GM11168 (cell line): ENCODE results near the gene ETFA.

Experiments
- in situ Hi-C: fragments of 300-500 bp; cut with MboI; formaldehyde crosslinking; loops from one replicate; pipeline ENCODE4 v1.12.0; 2022; ENCODE audit warnings: low sequenced_read_pairs; ENCODE audit not compliant: unreplicated experiment

The ETFA gene

DNA sequence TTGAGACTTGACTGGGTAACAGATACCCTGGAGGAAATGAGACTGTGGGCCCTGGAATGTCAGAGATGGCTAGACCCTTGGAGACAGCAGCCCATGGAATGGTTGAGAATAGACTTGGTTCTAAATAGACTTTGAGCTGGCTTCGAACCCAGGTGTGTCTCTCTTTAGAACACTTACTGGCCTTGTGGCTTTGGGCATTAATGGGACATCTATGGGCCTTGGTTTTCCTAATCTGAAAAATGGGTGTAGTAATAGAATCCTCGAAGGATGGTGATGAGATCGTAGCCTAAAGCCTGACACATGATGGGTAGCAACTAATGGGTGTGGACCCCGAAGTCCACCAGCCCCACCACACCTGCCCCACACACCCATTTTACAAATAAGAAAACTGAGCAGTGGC is 132.2 kb downstream of the ETFA start:
- in situ Hi-C loops, result no loop called here

DNA sequence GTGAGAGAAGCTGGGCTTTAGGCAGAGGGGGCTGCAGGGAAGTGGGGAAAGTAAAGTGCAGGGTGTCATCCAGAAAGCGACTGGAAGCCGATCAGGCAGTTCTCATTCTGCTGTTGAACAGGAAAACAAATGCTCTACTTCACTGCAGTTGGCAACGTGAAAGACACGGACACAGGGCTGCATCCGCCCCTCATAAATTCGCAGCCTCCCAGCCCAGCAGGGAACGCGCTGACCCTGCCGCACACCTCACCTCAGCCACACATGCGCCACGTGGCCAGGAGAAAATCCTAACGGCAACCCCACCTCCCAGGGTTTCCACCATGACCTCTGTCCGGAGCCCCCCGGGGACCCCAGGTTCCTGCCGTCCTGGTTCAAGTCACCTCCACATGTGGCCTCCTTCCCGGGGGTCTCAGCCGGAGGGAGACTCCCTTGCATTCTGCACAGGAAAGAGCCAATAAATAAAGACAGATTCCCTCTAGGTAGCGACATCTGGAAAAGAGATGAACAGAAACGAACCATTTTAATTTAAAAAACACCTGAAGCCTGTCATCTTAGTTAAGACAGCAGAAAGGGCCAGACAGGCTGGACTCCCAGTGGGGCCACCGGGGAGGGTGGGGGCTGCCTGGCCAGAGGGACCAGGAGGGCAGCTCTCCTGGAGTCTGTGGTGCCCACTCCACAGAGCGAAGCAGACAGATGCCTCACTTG is 132.8 kb downstream of the ETFA start:
- in situ Hi-C loops, result no loop called here

DNA sequence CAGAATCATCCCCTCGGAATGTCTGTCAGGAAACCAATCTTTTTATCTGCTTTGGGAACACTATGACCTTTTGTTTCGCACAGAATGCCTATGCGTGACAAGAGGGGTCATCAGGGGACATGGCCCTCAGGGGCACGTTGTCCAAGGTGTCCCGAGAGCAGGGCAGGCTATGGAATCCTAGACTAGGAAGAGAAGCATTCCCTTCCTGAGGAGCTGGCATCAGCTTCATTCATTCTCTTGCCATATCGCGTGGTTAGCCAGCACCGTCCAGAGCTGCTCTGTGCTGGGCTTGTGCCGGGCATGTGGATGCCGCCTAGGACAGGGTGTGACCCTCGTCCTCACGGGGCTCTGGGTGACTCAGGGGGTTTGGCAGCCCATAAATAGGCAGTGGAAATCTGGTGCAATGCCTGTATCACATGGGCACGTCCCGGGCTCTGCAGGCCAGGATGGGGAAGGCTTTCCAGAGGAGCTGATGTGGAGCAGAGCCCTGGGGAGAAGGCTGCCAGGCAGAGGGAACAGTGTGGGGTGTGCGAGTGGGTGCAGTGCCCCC is 133.7 kb downstream of the ETFA start:
- in situ Hi-C loops, result no loop called here

DNA sequence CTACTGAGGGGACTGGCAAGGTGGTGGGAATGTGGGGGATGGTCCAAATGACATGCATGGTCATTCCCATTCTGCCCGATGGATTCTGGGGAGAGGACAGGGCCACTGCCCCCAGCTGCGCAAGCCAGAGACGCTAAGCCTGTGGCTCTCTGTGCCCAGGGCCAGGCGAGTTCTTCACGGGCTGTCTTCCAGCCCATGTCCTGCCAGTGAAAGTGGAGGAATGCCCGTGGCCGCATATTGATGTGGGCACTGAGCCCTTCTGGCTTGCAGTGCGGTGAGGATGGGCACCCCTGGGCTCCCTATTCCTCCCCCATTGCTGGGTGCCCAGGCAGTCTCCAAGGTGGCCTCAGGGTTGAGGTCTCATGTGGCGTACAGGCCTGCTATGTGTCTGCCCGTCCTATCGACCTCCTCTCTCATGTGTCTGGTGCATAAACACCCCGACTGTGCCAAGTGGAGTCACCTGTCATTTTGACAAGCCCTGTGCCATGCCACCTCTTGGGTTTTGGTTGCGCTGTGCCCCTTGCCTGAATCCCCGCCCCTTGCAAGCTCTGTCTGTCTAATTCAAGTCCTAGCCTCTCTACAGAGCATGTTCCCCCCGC is 134.7 kb downstream of the ETFA start:
- in situ Hi-C loops, result no loop called here

DNA sequence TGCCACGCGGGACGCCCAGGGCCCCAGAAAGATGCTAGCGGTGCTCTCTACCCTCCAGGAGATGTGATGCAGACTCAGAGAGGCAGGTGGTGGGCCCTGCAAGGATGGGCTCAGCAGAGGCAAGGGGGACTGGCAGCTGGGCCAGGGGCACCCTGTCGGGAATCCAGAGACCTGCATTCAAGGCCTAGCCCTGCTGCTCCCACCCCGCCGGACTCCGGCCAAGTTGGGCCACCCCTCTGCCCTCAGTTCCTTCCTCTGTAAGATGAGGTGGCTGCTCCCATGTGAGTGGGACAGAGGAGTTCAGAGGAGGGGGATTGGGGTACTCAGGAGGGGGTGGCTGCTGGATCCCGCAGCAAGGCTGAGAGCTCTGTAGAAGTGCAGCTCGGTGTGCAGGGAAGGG is 135.2 kb downstream of the ETFA start:
- in situ Hi-C loops, result no loop called here

DNA sequence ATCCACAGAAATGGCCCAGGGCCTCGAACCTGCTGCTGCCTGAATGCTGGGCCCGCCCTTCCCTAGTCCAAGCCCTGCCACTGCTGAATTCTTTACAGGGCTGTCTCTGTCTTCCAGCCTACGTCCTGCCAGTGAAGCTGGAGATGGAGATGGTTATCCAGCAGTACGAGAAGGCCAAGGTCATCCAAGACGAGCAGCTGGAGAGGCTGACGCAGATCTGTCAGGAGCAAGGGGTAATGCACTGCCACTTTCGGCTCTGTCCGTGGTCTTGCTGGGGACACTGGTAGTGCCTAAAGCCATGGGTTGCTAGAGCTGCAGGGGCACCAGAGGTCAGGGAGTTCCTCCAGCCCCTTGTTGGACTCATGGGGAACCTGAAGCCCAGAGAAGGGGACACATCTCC is 135.8 kb downstream of the ETFA start:
- in situ Hi-C loops, result no loop called here

DNA sequence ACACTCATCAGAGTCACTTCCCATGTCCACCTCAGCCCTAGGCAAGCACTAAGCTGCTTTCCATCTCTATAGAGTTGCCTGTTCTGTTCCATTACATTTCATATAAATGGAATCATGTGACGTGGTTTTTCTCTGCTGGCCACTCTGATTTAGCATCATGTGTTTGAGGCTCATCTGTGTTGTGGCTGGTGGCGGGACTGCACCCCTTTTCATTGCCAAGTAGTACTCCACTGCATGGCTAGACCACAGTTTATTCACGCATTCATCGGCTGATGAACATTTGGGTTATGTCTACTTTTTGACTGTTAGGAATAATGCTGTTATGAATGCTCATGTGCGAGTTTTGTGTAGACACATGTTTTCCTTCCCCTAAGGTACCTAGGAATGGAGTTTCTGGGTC is 136.6 kb downstream of the ETFA start:
- in situ Hi-C loops, result no loop called here

DNA sequence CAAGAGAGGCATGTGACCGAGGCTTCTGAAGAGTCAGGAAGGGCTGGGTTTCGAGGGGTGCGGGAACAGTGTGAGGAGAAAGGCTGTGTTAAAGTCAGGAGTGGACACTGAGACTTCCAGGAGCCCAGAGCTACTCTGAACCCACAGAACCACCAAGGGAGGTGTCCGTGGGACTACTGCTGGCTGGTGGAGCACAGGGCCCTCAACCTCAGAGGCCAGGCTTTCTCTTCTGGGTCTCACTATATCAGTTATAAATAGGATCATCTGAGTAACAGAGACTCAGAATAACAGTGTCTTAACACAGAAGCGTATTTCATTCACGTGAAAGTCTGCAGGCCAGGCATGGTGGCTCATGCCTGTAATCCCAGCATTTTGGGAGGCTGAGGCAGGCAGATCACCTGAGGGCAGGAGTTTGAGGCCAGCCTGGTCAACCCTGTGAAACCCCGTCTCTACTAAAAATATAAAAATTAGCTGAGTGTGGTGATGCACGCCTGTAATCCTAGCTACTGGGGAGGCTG is 137.9 kb downstream of the ETFA start:
- in situ Hi-C loops, result no loop called here

DNA sequence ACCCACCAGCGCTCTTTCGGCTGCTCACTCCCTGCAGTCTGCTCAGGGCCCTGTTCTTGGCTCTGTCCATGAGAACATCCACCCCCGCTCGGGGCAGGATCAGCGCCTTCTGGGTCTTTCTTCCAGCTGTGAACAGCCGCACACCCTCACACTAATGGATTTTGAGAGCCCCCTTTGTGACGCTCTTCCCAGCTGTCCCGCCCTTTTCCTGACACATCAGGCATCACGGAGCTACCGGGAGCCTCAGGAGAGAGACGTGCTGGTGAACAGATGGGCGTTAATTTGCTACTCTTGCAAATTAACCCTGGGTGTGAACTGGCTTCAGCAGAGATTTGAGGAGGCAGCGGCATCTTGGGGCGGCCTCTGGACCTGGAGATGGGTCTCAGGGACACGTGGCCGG is 138.5 kb downstream of the ETFA start:
- in situ Hi-C loops, result no loop called here

DNA sequence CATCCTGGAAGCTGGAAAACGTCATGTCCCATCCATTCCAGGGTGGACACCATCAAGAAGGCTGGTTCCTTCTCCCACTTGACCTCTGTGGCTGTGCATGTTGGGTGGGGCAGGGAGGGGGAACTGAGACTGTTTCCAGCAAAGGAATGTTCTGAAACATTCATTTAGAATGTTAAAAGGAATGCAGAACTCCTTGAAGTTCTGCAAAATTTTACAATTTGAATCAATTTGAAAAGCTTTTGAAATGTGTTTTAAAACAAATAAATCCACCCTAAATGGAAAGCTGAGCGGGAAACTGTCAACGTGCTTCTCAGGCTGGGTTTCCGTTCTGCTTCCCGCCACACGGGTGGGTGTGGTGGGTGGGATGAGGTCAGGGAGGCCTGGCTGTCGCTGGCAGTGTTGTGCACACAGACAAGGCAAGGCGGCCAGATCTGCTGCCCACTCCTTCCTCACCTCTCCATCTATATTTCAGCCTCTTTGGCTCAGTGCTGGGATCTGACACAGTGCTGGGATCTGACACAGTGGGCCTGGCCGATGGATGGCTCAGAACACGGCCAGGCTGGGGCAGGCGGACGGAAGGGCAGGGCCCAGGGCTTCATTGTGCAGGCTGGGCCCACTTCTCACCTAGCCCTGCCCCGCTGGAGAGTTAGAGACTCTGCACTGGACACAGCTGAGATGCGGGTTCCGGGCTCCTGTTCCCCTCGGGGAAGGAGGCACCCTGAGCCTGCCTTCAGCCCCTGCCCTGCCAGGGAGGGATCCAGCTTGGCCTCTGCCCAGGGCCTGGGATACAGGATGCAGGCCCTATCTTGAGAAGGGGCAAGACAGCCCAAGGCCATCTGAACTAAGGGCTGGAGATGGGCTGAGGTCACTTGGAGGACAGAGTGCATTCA is 141.1 kb downstream of the ETFA start:
- in situ Hi-C loops, result no loop called here

DNA sequence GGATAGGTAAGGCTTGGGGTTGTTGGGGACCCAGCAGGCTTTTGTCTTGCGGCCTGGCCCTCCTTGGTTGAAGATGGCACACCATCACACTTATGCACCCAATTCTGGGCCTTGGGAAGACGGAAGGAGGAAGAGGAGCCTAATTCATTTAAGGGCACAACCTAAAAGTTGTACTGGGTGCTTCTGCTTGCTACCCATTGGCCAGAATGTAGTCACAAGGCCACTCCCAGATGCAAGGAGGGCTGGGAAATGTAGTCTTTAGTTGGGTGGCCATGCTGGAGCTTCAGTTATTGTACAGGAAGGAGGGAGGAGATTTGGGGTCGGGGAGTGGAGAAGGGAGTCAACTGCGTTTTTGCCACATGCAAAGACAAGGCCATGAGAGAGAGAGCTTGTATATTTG is 142.3 kb downstream of the ETFA start:
- in situ Hi-C loops, result no loop called here

DNA sequence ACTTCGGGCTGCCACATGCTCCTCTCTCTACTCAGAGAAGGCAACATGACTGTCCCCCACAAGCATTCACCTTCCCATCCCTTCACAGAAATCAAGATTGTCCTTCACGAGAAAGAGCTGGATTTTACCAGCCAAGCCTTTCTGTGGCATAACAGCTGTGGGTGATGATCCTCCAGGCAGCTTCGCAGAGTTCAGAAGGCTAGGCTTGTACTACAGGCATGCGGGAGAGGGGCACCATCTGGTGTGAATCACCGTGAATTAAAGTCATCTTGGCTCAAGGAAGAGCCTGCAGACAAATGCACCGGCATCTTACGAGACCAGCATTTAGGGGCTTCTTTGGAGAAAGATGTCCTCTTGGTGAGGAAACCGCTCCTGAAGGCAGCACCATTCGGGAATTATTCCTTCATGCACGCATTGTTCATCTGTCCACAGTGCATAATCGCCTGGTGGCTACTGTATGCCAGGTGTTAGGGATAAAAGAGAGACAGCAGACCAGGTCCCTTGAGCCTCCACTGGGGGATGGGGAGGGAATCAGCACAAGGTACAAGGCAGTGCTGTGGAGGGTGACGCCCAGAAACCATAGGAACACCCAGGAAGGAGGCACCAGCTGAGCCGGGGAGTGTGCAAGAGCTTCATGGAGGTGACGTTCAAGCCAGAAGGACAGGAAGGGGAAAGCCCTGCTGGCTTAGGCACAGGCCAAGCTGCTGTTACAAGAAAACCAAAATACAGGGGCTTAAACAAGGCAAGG is 142.9 kb downstream of the ETFA start:
- in situ Hi-C loops, result no loop called here

DNA sequence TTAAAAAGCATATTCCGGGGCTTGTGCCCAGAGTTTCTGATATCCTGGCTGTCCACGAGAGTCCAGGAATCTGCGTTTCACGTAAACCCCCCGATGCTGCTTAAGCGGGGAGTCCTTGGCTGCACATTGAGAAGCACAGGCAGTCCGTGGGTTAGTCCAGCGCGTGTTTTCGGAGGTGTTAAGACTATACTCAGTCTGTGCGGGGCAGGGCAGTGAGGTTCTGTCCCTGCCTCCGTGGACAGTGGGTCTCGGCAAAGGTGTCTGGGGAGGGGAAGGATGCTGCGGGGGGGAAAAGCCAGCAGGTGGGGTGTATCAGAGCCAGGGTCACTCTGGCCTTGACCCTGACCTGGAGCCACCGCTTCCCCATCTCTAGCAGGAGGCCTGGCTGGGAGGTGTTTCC is 145.3 kb downstream of the ETFA start:
- in situ Hi-C loops, result no loop called here
